Endothelial cell of umbilical vein (primary cell): ENCODE measurements around the gene PDE8B. TPM values are rescaled to one million over a fixed set of nuclear protein-coding genes. Genes with fewer than 3 reads are reported as not detected.

Experiments
- BruUV-seq: library from RNA; stranded (reverse); fragments of 400-500 nt; replicated peaks from 2 replicates; lab custom pipeline; 2021; lab: Mats Ljungman, UMichigan
- CTCF ChIA-PET: fragments of 300-600, 350-600 bp; sonication (Branson Sonifier 250); formaldehyde crosslinking; loops from one replicate; lab custom pipeline; 2021; ENCODE audit warnings: antibody characterized with exemption, inconsistent platforms; lab: Charles Lee
- POLR2A ChIA-PET: fragments of 300-600, 350-600 bp; sonication (Branson Sonifier 250); formaldehyde crosslinking; loops from one replicate; lab custom pipeline; 2021; ENCODE audit warnings: antibody characterized with exemption, inconsistent platforms; lab: Charles Lee
- DNase-seq: peaks from one replicate; pipeline ENCODE4 v3.0.0-alpha.2; 2011; ENCODE audit warnings: low read depth, low spot score
- FAIRE-seq: peaks from 2 replicates; lab custom pipeline; 2011; peaks lifted over from hg19 to GRCh38; lab: Jason Lieb, UNC
- H2AFZ ChIP-seq: 2 replicates; pipeline ENCODE4 v1.6.0; 2012; ENCODE audit warnings: low read depth, low read length, control low read depth, inconsistent platforms
- H3K27ac ChIP-seq: 2 replicates; pipeline ENCODE4 v1.5.1; 2011; ENCODE audit warnings: low read depth, mild to moderate bottlenecking, control low read depth, low read length, moderate library complexity; ENCODE audit not compliant: insufficient read depth
- H3K27me3 ChIP-seq, 2 experiments: 2 replicates each; pipeline versions ENCODE4 v1.6.0 to v1.6.1; 2011; ENCODE audit warnings: low read length in 2 of 2, mixed read lengths in 1 of 2; ENCODE audit not compliant: control insufficient read depth in 2 of 2, insufficient read depth in 2 of 2
- H3K36me3 ChIP-seq, 2 experiments: 2 replicates in 1 of 2; 3 replicates in 1 of 2; pipeline ENCODE4 v1.5.1; 2011; ENCODE audit warnings: low read length in 2 of 2, mild to moderate bottlenecking in 1 of 2, moderate library complexity in 1 of 2; ENCODE audit not compliant: control insufficient read depth in 2 of 2, insufficient read depth in 2 of 2; ENCODE audit errors: extremely low read depth in 1 of 2
- H3K4me1 ChIP-seq: 3 replicates; pipeline ENCODE4 v1.5.1; 2011; ENCODE audit warnings: mild to moderate bottlenecking, low read length; ENCODE audit not compliant: control insufficient read depth, insufficient read depth; ENCODE audit errors: extremely low read depth
- H3K4me2 ChIP-seq: 2 replicates; pipeline ENCODE4 v1.6.1; 2011; ENCODE audit warnings: low read length, control low read depth, mixed read lengths; ENCODE audit not compliant: insufficient read depth
- H3K4me3 ChIP-seq, 3 experiments: fragments of 200-600 bp in 1 of 3; sonication (generic), shearing (Covaris generic) in 1 of 3; replicated peaks in 1 of 3; 2 replicates each; pipeline ENCODE4 v1.5.1; 2011 to 2016; ENCODE audit warnings: control low read depth in 3 of 3, low read length in 3 of 3, mild to moderate bottlenecking in 2 of 3, inconsistent platforms in 1 of 3, low read depth in 1 of 3, moderate library complexity in 1 of 3; ENCODE audit not compliant: insufficient read depth in 1 of 3
- H3K79me2 ChIP-seq: 2 replicates; pipeline ENCODE4 v1.6.0; 2012; ENCODE audit warnings: low read length, inconsistent platforms; ENCODE audit not compliant: control insufficient read depth, insufficient read depth
- H3K9ac ChIP-seq: replicated peaks from 2 replicates; pipeline ENCODE3; 2011; ENCODE audit warnings: low read length, control low read depth; ENCODE audit not compliant: insufficient read depth; ENCODE audit errors: extremely low read depth
- H3K9me1 ChIP-seq: replicated peaks from 3 replicates; pipeline ENCODE4 v1.6.0; 2011; ENCODE audit warnings: mild to moderate bottlenecking, low read length; ENCODE audit not compliant: control insufficient read depth, insufficient read depth; ENCODE audit errors: extremely low read depth
- H3K9me3 ChIP-seq: replicated peaks from 2 replicates; pipeline ENCODE4 v1.5.1; 2012; ENCODE audit warnings: low read length, inconsistent platforms; ENCODE audit not compliant: control insufficient read depth, insufficient read depth
- H4K20me1 ChIP-seq: replicated peaks from 2 replicates; pipeline ENCODE3; 2011; ENCODE audit warnings: mild to moderate bottlenecking, low read length; ENCODE audit not compliant: control insufficient read depth, insufficient read depth; ENCODE audit errors: extremely low read depth
- CTCF ChIP-seq, 2 donors: IDR thresholded peaks; 1 replicate in 1 of 2; 2 replicates in 1 of 2; pipeline ENCODE4 v1.5.1; 2011; ENCODE audit warnings: low read length in 2 of 2, mild to moderate bottlenecking in 2 of 2, moderate library complexity in 2 of 2, control low read depth in 1 of 2, inconsistent platforms in 1 of 2, low read depth in 1 of 2; ENCODE audit not compliant: insufficient read depth in 1 of 2; ENCODE audit errors: extremely low read depth in 1 of 2
- EZH2 ChIP-seq: IDR thresholded peaks from 2 replicates; pipeline ENCODE4 v1.6.1; 2012; ENCODE audit warnings: borderline replicate concordance, low read depth, mild to moderate bottlenecking, moderate library complexity, low read length, inconsistent platforms; ENCODE audit not compliant: severe bottlenecking
- FOS ChIP-seq: IDR thresholded peaks from 2 replicates; pipeline ENCODE4 v1.6.1; 2011; ENCODE audit warnings: mild to moderate bottlenecking, low read length, moderate library complexity, borderline replicate concordance; ENCODE audit not compliant: insufficient read depth
- GATA2 ChIP-seq: IDR thresholded peaks from 2 replicates; pipeline ENCODE4 v1.7.0; 2011; ENCODE audit warnings: low read depth, mild to moderate bottlenecking, moderate library complexity, mixed read lengths, low read length; ENCODE audit not compliant: insufficient read length, insufficient read depth
- JUN ChIP-seq: IDR thresholded peaks from 2 replicates; pipeline ENCODE4 v1.6.1; 2011; ENCODE audit warnings: borderline replicate concordance, low read depth; ENCODE audit not compliant: insufficient read length, insufficient read depth
- MAX ChIP-seq: IDR thresholded peaks from 2 replicates; pipeline ENCODE4 v1.6.1; 2011; ENCODE audit not compliant: insufficient read depth, insufficient read length
- MYC ChIP-seq: IDR thresholded peaks from one replicate; pipeline ENCODE4 v1.6.1; 2011; ENCODE audit warnings: mild to moderate bottlenecking, low read depth, low read length
- POLR2A ChIP-seq: IDR thresholded peaks from 2 replicates; pipeline ENCODE4 v1.6.1; 2012; ENCODE audit warnings: low read depth, mild to moderate bottlenecking, control low read depth, low read length
- POLR2AphosphoS5 ChIP-seq: IDR thresholded peaks from 2 replicates; pipeline ENCODE4 v1.6.1; 2012; ENCODE audit warnings: low read depth, mild to moderate bottlenecking, control low read depth, low read length, moderate library complexity; ENCODE audit not compliant: insufficient read depth
- dilution Hi-C: fragments of 300-500 bp; cut with MboI; formaldehyde crosslinking; loops from one replicate; pipeline ENCODE4 v1.15.0; 2019; ENCODE audit warnings: low sequenced_read_pairs; ENCODE audit not compliant: extremely low pct_ligation_motif_present
- intact Hi-C: fragments of 100-400 bp; cut with micrococcal nuclease; formaldehyde crosslinking; loops from one replicate; pipeline ENCODE4 v1.10.0; 2022
- polyA plus RNA-seq, 4 experiments: library from polyadenylated mRNA; depleted of rRNA in 3 of 4; stranded (reverse) in 3 of 4; unstranded in 1 of 4; fragments of >200 nt; gene quantifications; 2 replicates each; pipeline versions ENCODE4 v1.2.1 to v1.2.3, GENCODE V29; 2011 to 2012; ENCODE audit warnings: missing spikeins in 1 of 4
- total RNA-seq: library from RNA; stranded (reverse); gene quantifications from 2 replicates; pipeline ENCODE4 v1.2.3, GENCODE V29; 2021

The PDE8B gene
- total and polyA plus RNA-seq, 2 donors (not counting 3 experiments of a cell fraction or from before 2014, with no cell fraction given), result not detected

GRCh38 chr5:77298146-77298545 is 87.7 kb downstream of the PDE8B start:
- Histone ChIP-seq H3K79me2 (no peaks in the 10 kb centered on the region), H3K4me1 (no peaks in the 10 kb centered on the region), H2AFZ (no peak overlapping the region), H3K4me2 (no peak overlapping the region), H3K36me3 (no peaks in the 10 kb centered on the region), H3K4me3 (no peak overlapping the region), H4K20me1 (no peaks in the 10 kb centered on the region), H3K9me3 (no peaks in the 10 kb centered on the region), H3K27me3 (peaks cover 0 to 6% of the 10 kb centered on the region in 2 experiments), H3K27ac (no peak overlapping the region), H3K9me1 (no peaks in the 10 kb centered on the region), H3K9ac (no peak overlapping the region)
- FAIRE-seq (no peak), DNase-seq (no peak)
- ChIA-PET POLR2A (no interaction called here), CTCF (no interaction called here)
- intact Hi-C loops, result loop anchor here (10.0 kb wide), 1 partner anchor 1757 kb away; no protein-coding TSS in a partner anchor
- TF ChIP-seq EZH2, result no peak
- TF ChIP-seq CTCF (IDR thresholded peaks at IDR 0.05; ENCODE audit: extremely low read depth in 1 of 2, insufficient read depth in 1 of 2, low read depth in 1 of 2, low read length in 2 of 2), result no peak
- TF ChIP-seq POLR2AphosphoS5, result no peak
- no peak for TF ChIP-seq JUN
- TF ChIP-seq MYC, result no peak
- TF ChIP-seq FOS, result no peak
- no peak for TF ChIP-seq MAX
- TF ChIP-seq POLR2A, result no peak
- no peak for TF ChIP-seq GATA2
- dilution Hi-C loops, result no loop called here
- BruUV-seq, result no TSS peak
